PC-9 (cell line): ENCODE results near the gene GINS1. TPM values are rescaled to one million over a fixed set of nuclear protein-coding genes. Genes with fewer than 3 reads are reported as not detected.
A peak's percentile ranks its signal among the peaks of the same experiment; 100 is the strongest.

ENCODE experiments used
- BruUV-seq: library from RNA; stranded (reverse); fragments of 400-500 nt; replicated peaks from 2 replicates; lab custom pipeline; 2021; lab: Mats Ljungman, UMichigan
- CTCF ChIA-PET: fragments of 300-600 bp; sonication (Branson Sonifier 250); formaldehyde crosslinking; loops from one replicate; lab custom pipeline; 2022; ENCODE audit warnings: antibody characterized with exemption; lab: Charles Lee
- POLR2A ChIA-PET: fragments of 300-600 bp; sonication (Branson Sonifier 250); formaldehyde crosslinking; loops from one replicate; lab custom pipeline; 2022; ENCODE audit warnings: antibody characterized with exemption; ENCODE audit not compliant: unreplicated experiment; lab: Charles Lee
- DNase-seq, 2 experiments: peaks; one replicate each; pipeline versions ENCODE4 v3.0.0 to v3.0.0-alpha.2; 2015 to 2022; ENCODE audit warnings: mixed read lengths in 1 of 2
- H2AFZ ChIP-seq: fragments of 200-600 bp; sonication (generic); 2 replicates; pipeline ENCODE4 v1.8.1; 2017; ENCODE audit warnings: antibody characterized with exemption
- H3F3A ChIP-seq: fragments of 200-600 bp; sonication (generic); 2 replicates; pipeline ENCODE4 v1.8.1; 2017; ENCODE audit warnings: antibody characterized with exemption, mild to moderate bottlenecking, low read depth; ENCODE audit not compliant: insufficient read depth
- H3K27ac ChIP-seq: fragments of 200-600 bp; sonication (generic); 2 replicates; pipeline ENCODE4 v1.6.1; 2016; ENCODE audit warnings: mixed run types
- H3K27me3 ChIP-seq: fragments of 200-600 bp; sonication (generic); 2 replicates; pipeline ENCODE4 v1.6.1; 2016; ENCODE audit warnings: low read depth, mixed run types; ENCODE audit not compliant: insufficient read depth
- H3K36me3 ChIP-seq: fragments of 200-600 bp; sonication (generic); 2 replicates; pipeline ENCODE4 v1.6.1; 2016; ENCODE audit warnings: low read depth, mixed run types
- H3K4me1 ChIP-seq: fragments of 200-600 bp; sonication (generic); replicated peaks from 2 replicates; pipeline ENCODE4 v1.6.1; 2016; ENCODE audit warnings: mixed run types; ENCODE audit not compliant: insufficient read depth
- H3K4me2 ChIP-seq: fragments of 200-600 bp; sonication (generic); 2 replicates; pipeline ENCODE4 v1.6.1; 2017; ENCODE audit warnings: mixed run types
- H3K4me3 ChIP-seq: fragments of 200-600 bp; sonication (generic); 2 replicates; pipeline ENCODE4 v1.6.1; 2016; ENCODE audit warnings: mixed run types
- H3K79me2 ChIP-seq: fragments of 200-600 bp; sonication (generic); 2 replicates; pipeline ENCODE4 v1.6.1; 2017; ENCODE audit warnings: low read depth, mixed run types
- H3K9me2 ChIP-seq: fragments of 200-600 bp; sonication (generic); 2 replicates; pipeline ENCODE4 v1.8.1; 2017; ENCODE audit warnings: mild to moderate bottlenecking; ENCODE audit not compliant: insufficient read depth
- H3K9me3 ChIP-seq: fragments of 200-600 bp; sonication (generic); 2 replicates; pipeline ENCODE4 v1.8.1; 2016; ENCODE audit warnings: low read depth; ENCODE audit not compliant: insufficient read depth
- H4K20me1 ChIP-seq: fragments of 200-600 bp; sonication (generic); 2 replicates; pipeline ENCODE4 v1.8.1; 2017; ENCODE audit not compliant: insufficient read depth
- CTCF ChIP-seq: fragments of 200-600 bp; sonication (generic); conservative IDR thresholded peaks from 2 replicates; pipeline ENCODE4 v1.6.1; 2017; ENCODE audit warnings: mixed run types, antibody characterized with exemption, mild to moderate bottlenecking, moderate library complexity
- EZH2 ChIP-seq: fragments of 200-600 bp; sonication (generic); IDR thresholded peaks from 2 replicates; pipeline ENCODE4 v1.8.0; 2017; ENCODE audit warnings: antibody characterized with exemption, low read depth
- intact Hi-C: fragments of 100-400 bp; cut with micrococcal nuclease; formaldehyde crosslinking; loops from one replicate; pipeline ENCODE4 v1.10.0; 2022; ENCODE audit not compliant: unreplicated experiment
- total RNA-seq: library from RNA; stranded (reverse); gene quantifications from 2 replicates; pipeline ENCODE4 v1.2.3, GENCODE V29; 2021

GINS1 gene
- total RNA-seq, 1 experiment from 2014 or later: 27.8 TPM

GRCh38 chr20:25397096-25397495 is 10.4 kb upstream of the GINS1 start:
- POLR2A ChIA-PET: no interaction called here
- H3F3A ChIP-seq: peaks cover 9% of the 10 kb centered on the region; the same call in 1 of the 2 replicates
- 0 out of 2 replicates have a peak, but pooled peaks cover 3% of the 10 kb centered on the region for H3K9me3 ChIP-seq
- CTCF ChIA-PET: interaction anchor here (2.4 kb wide), 1 partner anchor 97 kb away, joined by 11 read pairs; no protein-coding TSS in a partner anchor
- TF ChIP-seq EZH2: no peak
- TF ChIP-seq CTCF: no peak
- peaks cover 25% of the 10 kb centered on the region for H3K4me1 ChIP-seq
- intact Hi-C loops: no loop called here
- H3K27ac ChIP-seq: peak overlapping the region; percentile 34; the same call in 1 of the 2 replicates
- DNase-seq: no peak
- H3K27me3 ChIP-seq: no peaks in the 10 kb centered on the region
- no peak overlapping the region for H2AFZ ChIP-seq
- no peaks in the 10 kb centered on the region for H4K20me1 ChIP-seq
- H3K4me2 ChIP-seq: peak overlapping the region; percentile 51
- no peak overlapping the region for H3K4me3 ChIP-seq
- no TSS peak for BruUV-seq
- no peaks in the 10 kb centered on the region for H3K79me2 ChIP-seq
- H3K9me2 ChIP-seq: no peaks in the 10 kb centered on the region
- no peaks in the 10 kb centered on the region for H3K36me3 ChIP-seq

- CTCF ChIA-PET: interaction anchor here (0.7 to 2.4 kb wide), 3 partner anchors 87 to 143 kb away, joined by 4 to 12 read pairs (median 11); no protein-coding TSS in a partner anchor
- Histone ChIP-seq H3F3A (peaks cover 9% of the 10 kb centered on the region; the same call in 1 of the 2 replicates), H3K27ac (peak overlapping the region; percentile 34; the same call in 1 of the 2 replicates), H3K27me3 (no peaks in the 10 kb centered on the region), H3K36me3 (no peaks in the 10 kb centered on the region), H3K4me3 (no peak overlapping the region), H3K4me2 (peak overlapping the region; percentile 51), H3K9me2 (no peaks in the 10 kb centered on the region), H2AFZ (no peak overlapping the region), H3K9me3 (peaks cover 10% of the 10 kb centered on the region; the same call in 1 of the 2 replicates), H4K20me1 (no peaks in the 10 kb centered on the region), H3K4me1 (peaks cover 25% of the 10 kb centered on the region), H3K79me2 (no peaks in the 10 kb centered on the region)
- peak in 1 of 2 experiments; percentile 84 for DNase-seq
- BruUV-seq: no TSS peak
- POLR2A ChIA-PET: interaction anchor here (0.7 to 0.8 kb wide), 4 partner anchors 10 to 979 kb away, joined by 3 to 6 read pairs (median 4); no protein-coding TSS in a partner anchor
- TF ChIP-seq EZH2 (no peak), CTCF (no peak)
- intact Hi-C loops: loop anchor here (2.0 kb wide), 3 partner anchors 61 to 333 kb away; no protein-coding TSS in a partner anchor
These were observed 9.7 kb upstream of the GINS1 start for GRCh38 chr20:25397821-25398220.

- H3F3A ChIP-seq: peaks cover 9% of the 10 kb centered on the region; the same call in 1 of the 2 replicates
- intact Hi-C loops: loop anchor here (1.0 to 2.0 kb wide), 7 partner anchors 62 to 405 kb away; no protein-coding TSS in a partner anchor
- no peak overlapping the region for H3K27ac ChIP-seq
- no peaks in the 10 kb centered on the region for H4K20me1 ChIP-seq
- ChIA-PET CTCF (interaction anchor here (0.5 to 2.4 kb wide), 12 partner anchors 9 to 690 kb away, joined by 3 to 12 read pairs (median 4); partner anchors contain the start of genes APMAP and GINS1), POLR2A (interaction anchor here (0.6 to 0.8 kb wide), 3 partner anchors 10 to 172 kb away, joined by 3 to 6 read pairs (median 3); no protein-coding TSS in a partner anchor)
- no peaks in the 10 kb centered on the region for H3K27me3 ChIP-seq
- peaks cover 25% of the 10 kb centered on the region for H3K4me1 ChIP-seq
- BruUV-seq: no TSS peak
- DNase-seq: peak in 1 of 2 experiments; percentile 37
- peaks cover 10% of the 10 kb centered on the region; the same call in 1 of the 2 replicates for H3K9me3 ChIP-seq
- H3K36me3 ChIP-seq: no peaks in the 10 kb centered on the region
- no peaks in the 10 kb centered on the region for H3K79me2 ChIP-seq
- no peaks in the 10 kb centered on the region for H3K9me2 ChIP-seq
- peak overlapping the region; percentile 51 for H3K4me2 ChIP-seq
- H2AFZ ChIP-seq: no peak overlapping the region
- TF ChIP-seq EZH2: no peak
- no peak overlapping the region for H3K4me3 ChIP-seq
These were observed 9.0 kb upstream of the GINS1 start for GRCh38 chr20:25398376-25399036.
